ENCODE results near the gene MYBPC3.
"Not testable (repeated sequence)": the region's sequence is repeated elsewhere in the genome, so short reads cannot be mapped to it uniquely, and the experiment has no call there.

The MYBPC3 gene

DNA sequence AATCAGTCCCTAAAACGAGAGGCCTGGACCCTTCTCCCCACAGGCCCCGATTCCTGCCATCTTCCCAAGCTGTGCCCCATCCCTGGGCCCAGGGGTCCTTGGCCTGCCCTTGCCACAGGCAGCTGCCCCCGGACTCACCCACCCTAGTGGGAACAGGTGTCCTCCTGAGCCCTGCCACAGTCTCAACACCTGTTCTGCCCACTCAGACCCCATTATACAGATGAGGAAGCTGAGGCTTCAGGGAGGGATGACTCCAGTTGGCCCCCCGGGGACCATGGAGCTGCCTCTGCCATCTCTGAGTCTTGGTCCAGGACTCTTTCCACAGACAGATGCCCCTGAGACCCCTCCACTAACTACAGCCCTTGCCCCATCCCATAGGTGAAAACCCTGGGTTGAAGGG lies 15.9 kb downstream of the MYBPC3 start:
- no peak for DNase-seq

DNA sequence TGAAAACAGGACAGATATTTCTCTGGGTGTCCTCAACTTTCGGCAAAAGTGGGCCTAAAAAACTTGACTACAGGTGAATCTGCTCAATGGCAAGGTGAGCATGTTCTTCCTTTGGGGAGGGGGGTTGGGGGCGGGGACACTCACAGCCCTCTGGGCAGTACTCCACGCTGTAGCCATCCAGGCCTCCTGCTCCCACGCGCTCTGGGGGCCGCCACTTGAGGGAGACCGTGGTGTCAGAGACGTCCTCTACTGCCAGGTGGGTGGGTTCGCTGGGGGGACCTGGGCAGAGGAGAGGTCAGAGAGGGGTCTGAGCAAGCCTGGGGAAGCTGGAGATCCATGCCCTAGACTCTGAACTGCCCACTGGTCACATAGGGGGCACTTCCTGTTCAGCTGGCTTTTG lies 16.8 kb downstream of the MYBPC3 start:
- DNase-seq, result no peak

DNA sequence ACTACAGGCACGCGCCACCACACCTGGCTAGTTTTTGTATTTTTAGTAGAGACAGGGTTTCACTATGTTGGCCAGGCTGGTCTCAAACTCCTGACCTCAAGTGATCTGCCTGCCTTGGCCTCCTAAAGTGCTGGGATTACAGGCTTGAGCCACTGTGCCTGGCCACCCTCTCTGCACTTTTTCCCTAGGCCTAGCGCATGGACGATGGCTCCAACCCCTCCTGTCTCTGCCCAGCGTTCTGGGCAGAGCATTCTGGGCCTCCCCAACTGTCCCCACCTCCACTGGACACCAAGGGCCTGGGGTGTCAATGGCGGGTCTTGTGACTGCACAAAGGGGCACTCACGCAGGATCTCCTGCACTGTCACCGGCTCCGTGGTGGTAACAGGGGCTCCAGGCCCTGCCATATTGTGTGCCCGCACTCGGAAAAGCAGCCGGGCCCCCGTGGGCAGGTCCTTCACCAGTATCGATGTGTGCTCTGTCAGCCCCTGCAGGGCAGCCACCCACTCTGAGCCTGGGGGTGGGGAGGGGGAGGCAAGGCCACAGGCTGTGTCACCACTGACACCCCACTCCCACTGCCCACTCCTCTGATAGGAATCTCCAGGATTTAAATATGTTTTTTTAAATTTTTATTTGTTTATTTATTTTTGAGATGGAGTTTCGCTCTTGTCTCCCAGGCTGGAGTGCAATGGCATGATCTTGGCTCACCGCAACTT lies 17.6 kb downstream of the MYBPC3 start:
- DNase-seq, result not testable (repeated sequence)

DNA sequence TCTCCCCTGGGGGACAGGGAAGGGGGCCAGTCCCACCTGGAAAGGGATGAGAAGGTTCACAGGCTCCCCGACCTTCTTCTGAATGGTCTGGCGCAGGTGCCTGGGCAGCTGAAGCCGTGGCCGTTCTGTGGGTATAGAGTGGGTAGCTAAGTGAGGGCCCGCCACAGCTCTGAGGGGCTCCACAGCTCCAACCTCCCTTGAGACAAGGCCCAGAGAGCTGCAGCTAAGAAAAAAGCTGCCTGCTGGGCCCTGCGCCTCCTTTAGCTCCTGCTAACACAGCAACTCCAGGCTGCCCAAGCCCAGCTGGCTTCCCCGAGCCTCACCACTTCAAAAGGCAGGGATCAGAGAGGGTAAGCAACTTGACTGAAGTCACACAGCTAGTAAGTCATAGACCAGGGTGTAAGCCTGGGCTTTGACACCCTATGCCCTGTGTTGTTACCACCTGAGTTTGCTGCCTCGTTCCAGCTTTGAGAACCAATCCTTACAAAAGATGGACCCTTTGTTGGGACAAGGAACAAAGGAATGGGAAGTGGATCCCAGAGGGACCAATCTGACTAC lies 18.5 kb downstream of the MYBPC3 start:
- DNase-seq, result no peak

DNA sequence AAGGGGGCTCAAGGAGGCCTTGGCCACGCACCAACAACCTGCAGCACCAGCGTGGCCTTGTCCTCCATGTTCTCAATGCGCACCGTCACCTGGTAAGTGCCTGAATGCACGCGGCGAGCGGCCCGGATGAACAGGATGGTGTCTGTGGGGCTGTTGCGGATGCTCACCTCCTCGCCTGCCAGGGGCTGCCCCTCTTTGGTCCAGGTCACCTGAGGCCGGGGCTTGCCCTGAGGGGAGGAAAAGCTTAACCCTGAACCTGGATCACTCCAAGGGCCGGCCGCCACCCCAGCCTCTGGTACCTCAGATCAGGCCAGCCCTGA lies 19.0 kb downstream of the MYBPC3 start:
- DNase-seq, result no peak

DNA sequence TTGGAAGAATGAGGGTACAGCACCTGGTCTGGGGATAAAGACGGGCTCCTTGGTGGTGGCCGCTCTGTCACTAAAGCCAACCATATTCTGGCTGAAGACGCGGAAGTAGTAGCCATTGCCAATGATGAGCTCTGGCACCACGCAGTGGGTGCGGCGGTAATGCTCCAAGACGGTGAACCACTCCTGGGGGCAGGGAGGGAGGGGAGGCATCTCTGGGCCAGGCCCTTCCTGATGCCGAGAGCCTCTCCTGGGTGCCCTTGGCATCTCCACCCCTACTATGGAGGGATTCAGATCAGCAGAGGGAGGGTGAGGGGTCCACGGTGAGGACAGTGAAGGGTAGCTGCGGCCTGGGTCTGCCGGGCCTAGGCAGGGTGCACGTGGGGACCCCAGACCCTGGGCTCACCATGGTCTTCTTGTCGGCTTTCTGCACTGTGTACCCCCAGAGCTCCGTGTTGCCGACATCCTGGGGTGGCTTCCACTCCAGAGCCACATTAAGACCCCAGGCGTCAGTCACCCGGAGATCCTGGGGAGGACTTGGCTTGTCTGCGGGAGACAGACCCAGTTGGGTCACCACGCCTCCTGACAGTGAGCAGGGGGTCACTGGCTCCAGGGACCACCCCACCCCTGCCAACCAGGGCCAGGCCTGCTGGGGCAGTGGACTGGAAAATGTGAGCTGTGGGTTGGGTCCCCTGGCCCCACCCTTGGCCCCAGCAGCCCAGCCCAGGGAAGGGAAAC lies 19.5 kb downstream of the MYBPC3 start:
- no peak for DNase-seq

DNA sequence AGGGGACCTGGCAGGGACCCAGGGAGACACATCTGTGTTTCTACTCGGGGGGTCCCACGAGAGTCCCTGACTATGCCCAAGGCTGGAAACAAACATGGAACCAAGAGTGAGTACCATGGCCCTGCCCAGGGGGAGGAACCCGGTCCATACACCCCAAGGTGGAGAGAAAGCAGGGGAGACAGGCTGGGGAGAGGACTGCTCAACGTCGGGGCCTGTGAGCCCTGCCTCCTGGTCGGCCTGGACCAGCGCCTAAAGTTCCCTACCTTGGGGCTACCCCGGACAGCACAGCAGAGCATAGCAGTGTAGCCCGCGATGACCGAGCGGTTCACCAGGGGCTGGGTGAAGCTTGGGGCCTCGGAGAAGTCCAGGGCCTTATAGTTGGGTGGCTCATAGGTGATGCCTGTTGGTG lies 20.2 kb downstream of the MYBPC3 start:
- no peak for DNase-seq

DNA sequence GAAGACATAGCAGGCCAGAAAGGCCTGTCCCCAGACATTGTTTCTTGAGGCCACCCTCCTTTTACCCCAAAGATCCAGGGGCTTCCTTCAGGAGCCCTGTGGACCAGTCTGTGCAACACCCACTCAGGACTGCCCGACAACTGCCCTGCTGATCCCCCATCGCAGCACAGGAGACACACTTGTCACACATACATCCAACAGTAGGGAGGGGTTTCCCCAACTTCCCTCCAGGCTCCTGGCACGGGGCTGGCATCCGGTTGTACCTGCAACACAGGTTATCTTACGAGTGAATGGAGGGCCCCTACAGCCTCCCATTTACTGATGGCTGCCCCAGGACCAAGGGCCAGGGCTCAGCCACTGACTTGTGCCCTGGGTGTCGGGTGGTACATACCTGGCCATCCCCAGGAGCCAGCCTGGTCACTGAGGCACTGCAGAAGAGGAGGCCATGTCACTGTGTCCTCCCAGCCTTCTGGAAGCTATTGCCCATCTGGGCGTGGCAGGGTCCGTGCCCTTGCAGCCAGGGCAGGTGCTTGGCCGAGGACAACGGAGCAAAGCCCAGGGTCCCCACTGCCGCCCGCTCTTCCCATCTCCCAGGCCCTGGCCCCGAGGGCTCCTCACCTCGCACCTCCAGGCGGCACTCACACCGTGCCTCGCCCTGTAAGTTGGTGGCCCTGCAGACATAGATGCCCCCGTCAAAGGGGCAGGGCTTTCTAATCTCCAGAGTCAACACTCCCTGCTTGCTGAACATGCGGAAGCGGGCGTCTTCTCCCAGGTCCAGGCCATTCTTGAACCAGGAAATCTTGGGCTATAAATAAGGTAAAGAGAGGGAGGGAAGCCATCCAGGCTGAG lies 20.8 kb downstream of the MYBPC3 start:
- DNase-seq, result no peak

DNA sequence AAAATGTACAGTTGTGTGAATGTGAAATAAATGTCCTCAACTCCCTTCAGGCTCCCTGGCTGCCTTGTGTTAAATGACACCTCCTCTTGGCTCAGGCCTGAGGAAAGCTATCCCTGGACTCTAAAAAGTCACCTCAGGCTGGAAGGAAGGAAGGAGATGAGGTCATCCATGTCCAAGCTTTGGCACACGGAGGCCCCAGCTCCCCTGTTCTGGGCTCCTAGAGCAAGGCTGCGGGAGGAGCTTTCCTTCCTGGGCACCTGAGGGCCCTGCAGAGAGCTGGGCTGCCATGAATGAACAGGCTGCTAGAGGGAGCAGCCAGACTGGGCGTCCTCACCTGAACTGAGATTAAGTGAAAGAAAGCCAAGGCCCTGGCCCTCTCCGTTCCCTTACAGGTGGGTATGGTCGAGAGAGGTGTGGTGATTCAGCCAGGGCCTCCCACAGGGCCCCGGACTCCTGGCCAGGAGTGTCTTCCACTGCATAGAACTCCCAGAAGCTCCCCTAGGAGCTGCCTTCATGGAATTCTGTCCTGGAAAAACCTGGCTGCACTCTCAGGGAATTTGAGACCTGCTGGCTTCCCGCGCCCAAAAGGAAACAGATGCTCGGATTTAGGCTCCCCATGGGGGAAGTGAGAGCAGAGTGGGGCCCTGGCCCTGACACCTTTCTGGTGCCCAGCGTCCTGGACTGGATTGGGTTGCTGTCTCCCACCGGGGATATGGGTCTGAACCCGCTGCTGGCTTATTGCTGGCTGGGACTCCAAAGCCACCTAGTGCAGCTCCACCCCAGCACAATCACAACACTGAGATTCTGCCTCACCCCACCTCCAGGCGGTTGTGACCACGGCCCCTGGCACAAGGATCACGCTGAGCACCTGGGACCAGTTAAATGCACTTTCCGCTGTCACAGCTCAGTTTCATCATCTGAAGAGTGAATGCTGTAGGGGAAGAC lies 22.2 kb downstream of the MYBPC3 start:
- DNase-seq, result no peak

DNA sequence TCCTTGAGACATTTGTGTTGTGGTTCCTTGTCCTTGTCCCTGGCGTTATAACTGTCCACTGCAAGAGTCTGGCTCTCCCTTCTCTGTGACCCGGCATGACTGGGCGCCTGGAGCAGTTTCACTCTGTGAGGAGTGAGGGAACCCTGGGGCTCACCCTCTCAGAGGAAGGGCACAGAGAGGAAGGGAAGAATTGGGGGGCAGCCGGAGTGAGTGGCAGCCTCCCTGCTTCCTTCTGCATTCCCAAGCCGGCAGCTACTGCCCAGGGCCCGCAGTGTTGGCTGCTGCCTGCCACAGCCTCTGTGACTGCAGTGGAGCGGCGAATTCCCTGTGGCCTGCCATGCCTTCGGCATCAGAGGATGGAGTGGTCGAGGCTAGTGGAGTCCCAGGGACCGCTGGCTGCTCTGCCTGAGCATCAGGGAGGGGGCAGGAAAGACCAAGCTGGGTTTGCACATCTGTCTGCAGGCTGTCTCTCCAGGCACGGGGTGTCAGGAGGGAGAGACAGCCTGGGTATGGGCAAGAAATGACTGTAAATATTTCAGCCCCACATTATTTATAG lies 23.0 kb downstream of the MYBPC3 start:
- no peak for DNase-seq

DNA sequence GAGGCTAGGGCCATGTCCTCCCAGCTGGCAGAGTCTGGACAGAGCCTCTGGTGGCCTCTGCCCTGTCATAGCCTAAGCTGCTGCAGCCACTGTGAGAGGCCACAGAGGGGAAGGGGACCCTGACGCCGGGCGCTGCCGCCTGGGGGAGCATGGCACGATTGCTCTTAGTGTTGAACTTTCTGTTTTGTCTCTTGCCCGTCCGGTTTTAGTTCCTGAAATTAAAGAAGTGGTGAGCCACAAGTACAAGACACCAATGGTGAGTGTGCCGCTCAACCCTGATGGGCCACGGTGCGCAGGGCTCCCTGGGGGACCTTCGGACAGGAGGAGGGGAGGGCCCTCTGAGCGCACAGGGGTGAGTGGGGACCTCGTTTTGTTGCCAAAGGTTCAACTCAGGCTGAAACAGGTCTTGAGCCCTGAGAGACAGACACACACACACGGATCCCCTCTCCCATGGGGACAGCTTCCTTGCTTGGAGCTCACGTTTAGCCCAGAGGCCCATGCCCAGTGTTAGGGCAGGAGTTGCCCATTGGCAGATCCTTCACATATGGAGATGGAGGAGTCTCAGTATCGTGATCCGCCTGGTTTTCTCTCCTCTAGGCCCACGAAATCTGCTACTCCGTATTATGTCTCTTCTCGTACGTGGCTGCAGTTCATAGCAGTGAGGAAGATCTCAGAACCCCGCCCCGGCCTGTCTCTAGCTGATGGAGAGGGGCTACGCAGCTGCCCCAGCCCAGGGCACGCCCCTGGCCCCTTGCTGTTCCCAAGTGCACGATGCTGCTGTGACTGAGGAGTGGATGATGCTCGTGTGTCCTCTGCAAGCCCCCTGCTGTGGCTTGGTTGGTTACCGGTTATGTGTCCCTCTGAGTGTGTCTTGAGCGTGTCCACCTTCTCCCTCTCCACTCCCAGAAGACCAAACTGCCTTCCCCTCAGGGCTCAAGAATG lies 23.8 kb downstream of the MYBPC3 start:
- DNase-seq, result no peak

DNA sequence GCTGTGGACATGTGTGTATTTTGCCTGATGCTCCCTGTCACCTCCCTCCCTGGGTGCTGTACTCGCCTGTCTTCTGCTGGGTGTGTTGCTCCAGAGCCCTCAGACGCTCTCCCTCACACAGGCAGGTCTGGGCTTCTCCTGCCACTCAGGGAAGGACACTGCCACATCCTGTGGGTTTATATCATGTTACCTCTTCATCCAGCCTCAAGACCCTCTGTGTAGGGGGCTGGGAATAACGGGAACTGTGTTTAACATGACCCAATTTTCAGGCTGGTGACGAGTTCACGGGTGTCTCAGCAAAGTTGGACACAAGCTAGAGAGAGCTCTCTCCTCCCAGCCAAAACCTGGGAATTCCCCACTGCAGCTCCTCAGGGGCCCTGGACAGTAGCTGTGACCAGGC lies 24.6 kb downstream of the MYBPC3 start:
- DNase-seq, result no peak

DNA sequence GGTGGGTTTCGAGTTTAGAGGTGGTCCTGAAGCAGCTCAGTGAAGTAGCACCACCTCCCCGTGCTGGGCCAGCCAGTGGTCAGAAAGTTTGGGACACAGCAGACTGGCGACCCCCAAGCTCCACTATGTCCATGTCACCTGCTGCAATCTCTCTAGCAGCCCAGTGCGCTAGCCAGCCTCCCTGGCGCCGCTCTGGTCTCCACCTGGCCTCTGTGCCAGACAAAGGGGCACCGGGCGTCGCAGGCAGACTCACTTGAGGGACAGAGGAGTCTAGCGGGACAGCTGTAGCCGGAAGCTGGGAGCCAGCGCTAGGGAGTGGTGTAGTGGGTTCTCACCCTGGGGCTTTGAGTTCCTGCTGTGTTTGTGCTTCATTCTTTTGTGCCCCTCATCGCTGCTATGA lies 25.5 kb downstream of the MYBPC3 start:
- DNase-seq, result no peak

DNA sequence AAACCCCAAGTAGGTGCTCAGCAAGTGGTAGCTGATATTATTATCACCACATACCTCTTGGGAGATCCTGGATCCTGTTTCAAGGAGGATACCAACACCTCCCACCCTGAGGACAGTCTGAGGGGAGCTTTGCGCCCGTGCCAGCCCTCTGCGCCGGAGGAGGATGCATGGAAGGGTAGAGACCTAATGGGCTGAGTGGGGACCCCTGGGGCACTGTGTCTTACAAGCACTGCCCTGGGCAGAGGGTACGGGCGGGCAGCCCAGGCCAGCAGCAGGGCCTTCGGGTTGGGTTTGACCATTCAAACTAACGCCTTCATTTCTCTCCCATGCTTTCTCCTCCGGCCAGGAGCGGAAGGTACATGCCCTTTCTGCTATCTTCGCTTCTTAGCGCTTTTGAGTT lies 26.3 kb downstream of the MYBPC3 start:
- DNase-seq, result no peak

DNA sequence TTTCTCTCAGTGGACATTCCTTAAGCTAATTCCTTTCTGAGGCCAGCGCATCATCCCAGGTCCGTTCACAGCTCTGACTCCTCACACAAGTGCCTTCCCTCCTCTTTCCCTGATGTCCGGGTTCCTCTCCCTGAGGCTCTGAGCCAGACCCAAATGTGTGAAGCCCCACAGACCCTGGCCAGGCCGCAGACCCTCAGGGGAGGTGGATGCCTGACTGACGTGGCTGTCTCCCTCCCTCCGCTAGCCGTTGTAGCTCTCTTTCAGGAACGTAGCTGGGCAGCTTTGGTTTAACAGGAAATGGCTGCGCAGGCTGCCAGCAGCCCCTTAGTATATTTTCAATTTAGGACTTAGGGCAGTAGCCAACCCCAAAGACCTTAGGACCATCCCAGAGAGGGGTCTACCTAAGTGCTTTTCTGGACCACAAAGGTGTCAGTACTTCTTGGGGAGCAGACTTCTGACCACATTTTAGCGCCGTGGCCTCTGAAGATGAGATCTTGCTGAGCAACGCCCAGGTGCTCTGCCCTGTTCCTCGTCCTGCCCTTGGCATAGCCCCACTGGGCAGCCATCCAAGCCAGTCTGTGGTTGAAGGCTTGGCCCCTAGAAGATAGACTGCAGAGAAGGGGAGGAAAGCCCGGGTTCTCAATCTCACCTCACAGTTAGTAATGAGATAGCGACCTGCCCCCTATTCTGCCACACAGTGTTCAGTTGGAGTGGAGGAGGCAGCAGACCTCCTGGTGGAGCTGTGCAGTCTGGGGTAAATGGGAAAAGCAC lies 27.0 kb downstream of the MYBPC3 start:
- no peak for DNase-seq

DNA sequence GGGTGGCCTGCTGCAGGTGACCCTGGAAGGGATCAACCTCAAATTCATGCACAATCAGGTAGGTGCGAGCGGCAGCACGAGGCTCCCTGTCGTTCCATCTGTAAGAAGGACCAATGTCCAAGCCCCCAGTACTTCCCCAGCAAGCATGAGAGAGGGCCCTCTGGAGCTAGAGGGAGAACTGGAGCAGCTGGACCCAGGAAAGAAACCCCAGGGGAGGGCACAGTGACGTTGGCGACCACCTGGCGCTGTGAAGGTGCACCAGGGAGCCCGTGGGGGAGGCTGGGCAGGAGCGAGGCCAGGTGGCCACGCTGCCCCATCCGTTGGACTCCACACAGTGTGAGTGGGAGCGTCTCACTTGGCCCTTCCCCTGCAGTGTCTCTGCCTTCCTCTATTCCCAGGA lies 28.0 kb downstream of the MYBPC3 start:
- DNase-seq, result no peak

DNA sequence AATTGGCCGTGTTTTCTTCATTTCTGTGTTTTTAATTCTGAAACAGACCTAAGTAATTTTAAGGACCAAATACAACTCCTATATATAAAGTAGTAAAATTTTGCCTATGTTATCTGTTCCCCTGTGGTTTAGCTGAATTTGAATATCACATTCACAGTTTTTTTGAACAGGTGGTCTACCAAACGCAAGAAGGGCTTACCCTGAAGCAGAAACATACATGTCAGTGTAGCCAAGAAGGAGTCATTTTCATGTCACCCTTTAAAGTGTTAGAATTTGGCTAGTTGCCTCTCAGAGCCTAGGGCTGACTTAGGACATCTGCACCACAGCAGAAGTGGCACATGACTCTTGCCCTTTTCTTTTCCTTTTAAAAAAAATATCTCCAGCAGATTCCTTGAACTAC lies 34.3 kb downstream of the MYBPC3 start:
- DNase-seq, result no peak

DNA sequence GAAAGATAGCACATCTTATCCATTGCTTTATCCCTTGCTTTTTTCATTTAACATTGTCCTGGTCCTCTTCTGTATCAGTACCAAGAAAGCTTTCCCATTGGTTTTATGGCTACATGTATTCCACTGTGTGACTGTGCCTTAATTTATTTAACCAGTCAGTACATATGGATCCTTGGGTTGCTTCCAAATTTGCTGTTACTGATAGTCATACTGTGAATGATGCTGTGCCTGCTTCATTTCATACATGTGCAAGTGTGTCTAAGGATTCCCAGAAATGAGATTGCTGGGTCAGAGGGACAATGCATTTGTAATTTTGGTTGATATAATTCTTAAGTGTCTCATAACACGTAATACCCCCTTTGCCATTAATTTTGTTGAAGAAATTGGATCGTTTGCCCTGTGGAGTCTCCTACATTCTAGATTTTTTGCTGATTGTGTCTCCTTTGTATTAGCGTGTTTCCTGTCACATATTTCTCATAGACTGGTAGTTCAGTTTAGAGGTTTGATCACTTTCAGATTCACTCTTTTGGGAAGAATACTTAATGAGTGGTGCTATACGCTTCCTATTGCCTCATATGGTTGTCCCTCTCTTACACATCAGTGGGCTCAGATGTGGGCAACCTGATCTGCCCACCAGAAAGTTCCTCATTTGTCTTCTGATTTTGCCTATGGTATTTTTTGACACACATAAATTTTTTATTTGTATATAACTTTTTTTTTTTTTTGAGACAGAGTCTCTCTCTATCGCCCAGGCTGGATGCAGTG lies 35.3 kb downstream of the MYBPC3 start:
- DNase-seq, result no peak

DNA sequence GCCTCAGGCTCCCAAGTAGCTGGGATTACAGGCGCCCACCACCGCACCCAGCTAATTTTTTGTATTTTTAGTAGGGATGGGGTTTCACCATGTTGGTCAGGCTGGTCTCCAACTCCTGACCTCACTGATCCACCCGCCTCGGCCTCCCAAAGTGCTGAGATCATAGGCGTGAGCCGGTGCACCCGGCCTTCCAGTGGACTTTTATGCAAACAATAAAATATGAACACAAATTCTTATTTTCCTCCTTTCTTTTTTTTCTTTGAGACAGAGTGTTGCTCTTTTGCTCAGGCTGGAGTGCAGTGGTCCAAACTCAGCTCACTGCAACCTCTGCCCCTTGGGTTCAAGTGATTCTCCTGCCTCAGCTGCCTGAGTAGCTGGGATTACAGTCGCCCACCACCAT lies 36.0 kb downstream of the MYBPC3 start:
- DNase-seq, result not testable (repeated sequence)
